ENCODE results near the gene PCBP3.

Gene PCBP3

DNA sequence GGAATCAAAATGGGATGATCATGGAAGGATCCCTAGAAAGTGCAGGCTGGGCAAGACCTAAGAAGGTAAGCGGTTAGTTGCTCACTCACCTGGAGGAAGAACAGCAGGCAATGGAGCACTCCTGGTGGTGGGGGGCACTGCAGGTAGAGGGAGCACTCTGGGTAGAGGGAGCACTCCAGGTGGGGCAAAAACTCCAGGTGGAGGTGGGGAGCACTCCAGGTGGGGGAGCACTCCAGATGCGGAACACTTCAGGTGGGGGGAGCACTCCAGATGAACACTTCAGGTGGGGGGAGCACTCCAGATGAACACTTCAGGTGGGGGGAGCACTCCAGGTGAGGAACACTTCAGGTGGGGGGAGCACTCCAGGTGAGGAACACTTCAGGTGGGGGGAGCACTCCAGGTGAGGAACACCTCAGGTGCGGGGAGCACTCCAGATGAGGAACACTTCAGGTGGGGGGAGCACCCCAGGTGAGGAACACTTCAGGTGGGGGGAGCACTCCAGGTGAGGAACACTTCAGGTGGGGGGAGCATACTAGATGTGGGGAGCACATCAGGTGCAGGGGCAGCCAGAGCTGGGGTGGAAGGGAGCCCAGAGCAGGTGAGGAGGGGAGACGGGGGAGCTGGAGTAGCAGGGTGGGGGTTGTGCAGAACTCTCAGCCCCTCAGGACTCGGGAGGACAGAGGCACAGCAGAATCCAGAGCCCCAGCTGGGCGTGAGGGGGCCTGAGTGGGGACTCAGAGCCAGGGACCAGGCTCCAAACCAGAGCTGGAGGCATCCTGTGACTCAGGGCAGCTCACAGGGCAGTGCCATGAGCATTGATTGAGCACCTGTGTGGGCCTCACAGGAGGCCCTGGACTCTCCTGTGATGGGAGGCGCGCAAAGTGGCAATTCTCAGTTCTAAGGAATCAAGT is 300.4 kb downstream of the PCBP3 start:
- Histone ChIP-seq H3K27ac (no peak overlapping the region), H3K36me3 (no peaks in the 10 kb centered on the region), H3K9me3 (no peaks in the 10 kb centered on the region), H3K27me3 (no peaks in the 10 kb centered on the region), H3K4me3 (ENCODE audit: low read depth in 1 of 2, low read length in 1 of 2) (no peak overlapping the region), H3K4me1 (ENCODE audit: control insufficient read depth in 1 of 2, insufficient read depth in 1 of 2, low read depth in 1 of 2, low read length in 1 of 2) (no peaks in the 10 kb centered on the region)
- no peak for TF ChIP-seq CTCF (IDR thresholded peaks at IDR 0.05)

GRCh38 chr21:45944601-45945000 is 301.1 kb downstream of the PCBP3 start:
- Histone ChIP-seq H3K27me3 (no peaks in the 10 kb centered on the region), H3K4me3 (ENCODE audit: low read depth in 1 of 2, low read length in 1 of 2) (no peak overlapping the region), H3K4me1 (ENCODE audit: control insufficient read depth in 1 of 2, insufficient read depth in 1 of 2, low read depth in 1 of 2, low read length in 1 of 2) (no peaks in the 10 kb centered on the region), H3K27ac (no peak overlapping the region), H3K9me3 (no peaks in the 10 kb centered on the region), H3K36me3 (no peaks in the 10 kb centered on the region)
- TF ChIP-seq CTCF (IDR thresholded peaks at IDR 0.05), result no peak

DNA sequence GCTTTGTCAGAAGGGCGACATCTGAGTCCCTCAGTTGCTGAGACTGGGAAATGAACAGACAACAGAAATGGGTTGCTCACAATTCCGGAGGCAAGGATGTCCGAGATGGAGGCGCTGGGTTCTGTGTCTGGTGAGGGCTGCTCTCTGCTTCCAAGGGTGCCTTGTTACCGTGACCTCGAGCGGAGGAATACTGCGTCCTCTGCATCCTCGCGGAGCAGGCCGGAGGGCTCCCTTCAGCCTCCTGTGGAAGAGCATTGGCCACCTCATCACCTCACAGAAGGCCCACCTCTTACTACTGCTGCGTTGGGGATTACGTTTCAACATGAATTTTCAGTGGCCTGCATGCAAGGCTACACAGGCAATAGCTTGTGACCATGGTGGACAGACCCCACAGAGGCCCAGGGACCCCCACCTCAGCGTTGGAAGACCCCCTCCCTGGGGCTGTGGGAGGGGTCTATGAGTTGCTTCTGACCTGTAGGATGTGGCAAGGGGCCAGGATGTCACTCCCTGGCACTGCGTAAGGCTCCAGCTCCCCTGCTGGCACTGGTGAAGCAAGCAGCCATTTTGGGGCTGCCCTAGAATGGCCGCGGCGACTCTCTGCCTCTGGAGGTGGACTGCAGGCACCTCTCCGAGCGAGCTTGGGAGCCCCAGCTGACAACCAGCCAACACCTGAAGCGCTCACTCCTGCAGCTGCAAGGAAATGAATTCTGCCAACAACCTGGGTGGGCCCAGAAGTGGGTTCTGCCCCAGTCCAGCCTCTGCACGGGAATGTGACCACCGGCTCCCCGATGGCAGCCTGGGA is 301.7 kb downstream of the PCBP3 start:
- no peak overlapping the region for H3K4me3 ChIP-seq (ENCODE audit: low read depth in 1 of 2, low read length in 1 of 2)

DNA sequence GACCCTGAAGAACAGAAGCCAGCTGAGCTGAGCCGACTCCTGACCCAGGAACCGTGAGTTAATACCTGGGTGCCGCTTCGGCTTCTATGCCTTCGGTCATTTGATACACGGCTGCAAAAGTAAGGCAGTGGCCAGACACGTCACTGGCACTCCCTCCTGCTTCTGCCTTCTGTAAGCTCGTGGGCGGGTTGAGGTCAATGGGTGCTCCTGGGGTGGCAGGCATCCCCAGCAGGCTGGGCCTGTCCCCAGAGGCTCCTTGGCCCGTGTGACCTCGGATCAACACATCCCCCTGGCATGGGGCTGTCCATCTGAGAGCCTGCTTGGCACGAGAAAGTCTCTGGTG is 302.3 kb downstream of the PCBP3 start:
- H3K36me3 ChIP-seq, result no peaks in the 10 kb centered on the region
- TF ChIP-seq CTCF (IDR thresholded peaks at IDR 0.05), result no peak
- no peaks in the 10 kb centered on the region for H3K4me1 ChIP-seq (ENCODE audit: control insufficient read depth in 1 of 2, insufficient read depth in 1 of 2, low read depth in 1 of 2, low read length in 1 of 2)

More for the DNA sequence above, 301.7 kb downstream of the PCBP3 start:
- peaks cover under 1% of the 10 kb centered on the region for H3K27me3 ChIP-seq
- H3K9me3 ChIP-seq, result no peaks in the 10 kb centered on the region
- H3K36me3 ChIP-seq, result no peaks in the 10 kb centered on the region
- H3K27ac ChIP-seq, result no peak overlapping the region
- H3K4me1 ChIP-seq (ENCODE audit: control insufficient read depth in 1 of 2, insufficient read depth in 1 of 2, low read depth in 1 of 2, low read length in 1 of 2), result no peaks in the 10 kb centered on the region
- TF ChIP-seq CTCF (IDR thresholded peaks at IDR 0.05), result no peak

GRCh38 chr21:45947296-45947695 is 303.8 kb downstream of the PCBP3 start:
- TF ChIP-seq CTCF (IDR thresholded peaks at IDR 0.05), result no peak
- H3K27ac ChIP-seq, result no peak overlapping the region
- H3K4me3 ChIP-seq (ENCODE audit: low read depth in 1 of 2, low read length in 1 of 2), result no peak overlapping the region
- H3K27me3 ChIP-seq, result peaks cover 15% of the 10 kb centered on the region
- no peaks in the 10 kb centered on the region for H3K4me1 ChIP-seq (ENCODE audit: control insufficient read depth in 1 of 2, insufficient read depth in 1 of 2, low read depth in 1 of 2, low read length in 1 of 2)
- no peaks in the 10 kb centered on the region for H3K9me3 ChIP-seq
- no peaks in the 10 kb centered on the region for H3K36me3 ChIP-seq

More for the DNA sequence above, 302.3 kb downstream of the PCBP3 start:
- Histone ChIP-seq H3K4me3 (ENCODE audit: low read depth in 1 of 2, low read length in 1 of 2) (no peak overlapping the region), H3K27ac (no peak overlapping the region), H3K9me3 (no peaks in the 10 kb centered on the region), H3K27me3 (peaks cover 6% of the 10 kb centered on the region)
